ENCODE measurements around the gene TSPEAR. TPM values are rescaled to one million over a fixed set of nuclear protein-coding genes. Genes with fewer than 3 reads are reported as not detected.

TSPEAR gene
- total RNA-seq, 1 donor from 2014 or later: 0.15 TPM

DNA sequence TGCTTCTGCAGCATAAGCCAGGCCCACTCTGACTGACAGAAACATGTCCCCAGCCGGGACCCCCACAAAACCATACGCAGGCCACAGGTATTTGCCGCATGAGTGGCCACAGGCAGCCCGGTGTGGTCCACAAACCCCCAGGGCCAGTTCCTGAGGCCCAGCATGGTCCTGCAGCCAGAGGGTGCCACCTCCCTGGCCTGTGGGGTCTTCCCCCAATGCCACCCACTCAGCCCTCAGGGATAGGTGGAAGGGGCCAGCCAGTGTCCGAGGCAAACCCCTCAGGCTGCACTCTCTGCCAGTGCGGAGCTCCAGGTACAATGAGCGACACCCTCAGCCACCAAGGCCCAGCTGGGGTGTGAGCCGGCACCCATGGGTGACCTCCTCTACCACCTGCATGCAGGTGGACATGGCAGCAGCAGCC is 46.8 kb upstream of the TSPEAR start:
- Mint-ChIP-seq H3K27me3 (ENCODE audit: low read depth) (no peaks in the 10 kb centered on the region), H3K4me1 (ENCODE audit: low read depth) (peaks cover 8% of the 10 kb centered on the region), H3K4me3 (ENCODE audit: unreplicated experiment) (no peak overlapping the region), H3K27ac (ENCODE audit: unreplicated experiment) (no peak overlapping the region), H3K9me3 (ENCODE audit: low read depth) (peaks cover 6% of the 10 kb centered on the region), H3K36me3 (ENCODE audit: low read depth) (peaks cover 4% of the 10 kb centered on the region)
- TF ChIP-seq CTCF (IDR thresholded peaks at IDR 0.05): no peak
- DNase-seq (ENCODE audit: low spot score): peak; percentile 86

- peaks cover 8% of the 10 kb centered on the region for H3K4me1 Mint-ChIP-seq (ENCODE audit: low read depth)
- H3K9me3 Mint-ChIP-seq (ENCODE audit: low read depth): peaks cover 6% of the 10 kb centered on the region
- H3K4me3 Mint-ChIP-seq (ENCODE audit: unreplicated experiment): no peak overlapping the region
- H3K27me3 Mint-ChIP-seq (ENCODE audit: low read depth): no peaks in the 10 kb centered on the region
- H3K36me3 Mint-ChIP-seq (ENCODE audit: low read depth): peaks cover 6% of the 10 kb centered on the region
- no peak overlapping the region for H3K27ac Mint-ChIP-seq (ENCODE audit: unreplicated experiment)
- no peak for TF ChIP-seq CTCF (IDR thresholded peaks at IDR 0.05)
- DNase-seq (ENCODE audit: low spot score): peak; percentile 29
Measured at GRCh38 chr21:44757731-44758130, 46.4 kb upstream of the TSPEAR start.

GRCh38 chr21:44756423-44757185 is 45.2 kb upstream of the TSPEAR start:
- Mint-ChIP-seq H3K4me1 (ENCODE audit: low read depth) (peaks cover 8% of the 10 kb centered on the region), H3K4me3 (ENCODE audit: unreplicated experiment) (no peak overlapping the region), H3K27ac (ENCODE audit: unreplicated experiment) (no peak overlapping the region), H3K36me3 (ENCODE audit: low read depth) (peaks cover 6% of the 10 kb centered on the region), H3K9me3 (ENCODE audit: low read depth) (peaks cover 6% of the 10 kb centered on the region), H3K27me3 (ENCODE audit: low read depth) (peaks cover 2% of the 10 kb centered on the region)
- no peak for TF ChIP-seq CTCF (IDR thresholded peaks at IDR 0.05)
- DNase-seq (ENCODE audit: low spot score): peak; percentile 78

GRCh38 chr21:44755227-44755626 is 43.9 kb upstream of the TSPEAR start:
- Mint-ChIP-seq H3K4me1 (ENCODE audit: low read depth) (peaks cover 12% of the 10 kb centered on the region), H3K36me3 (ENCODE audit: low read depth) (peaks cover 6% of the 10 kb centered on the region), H3K4me3 (ENCODE audit: unreplicated experiment) (no peak overlapping the region), H3K27ac (ENCODE audit: unreplicated experiment) (no peak overlapping the region), H3K9me3 (ENCODE audit: low read depth) (peaks cover 6% of the 10 kb centered on the region), H3K27me3 (ENCODE audit: low read depth) (peaks cover 9% of the 10 kb centered on the region)
- TF ChIP-seq CTCF (IDR thresholded peaks at IDR 0.05): no peak
- no peak for DNase-seq (ENCODE audit: low spot score)

GRCh38 chr21:44753357-44753756 is 42.0 kb upstream of the TSPEAR start:
- peak; percentile 88 for DNase-seq (ENCODE audit: low spot score)
- no peak overlapping the region for H3K27ac Mint-ChIP-seq (ENCODE audit: unreplicated experiment)
- peaks cover 6% of the 10 kb centered on the region for H3K36me3 Mint-ChIP-seq (ENCODE audit: low read depth)
- peaks cover 6% of the 10 kb centered on the region for H3K9me3 Mint-ChIP-seq (ENCODE audit: low read depth)
- H3K4me3 Mint-ChIP-seq (ENCODE audit: unreplicated experiment): no peak overlapping the region
- no peak for TF ChIP-seq CTCF (IDR thresholded peaks at IDR 0.05)
- peaks cover 14% of the 10 kb centered on the region for H3K27me3 Mint-ChIP-seq (ENCODE audit: low read depth)
- H3K4me1 Mint-ChIP-seq (ENCODE audit: low read depth): peaks cover 15% of the 10 kb centered on the region

Data from chondrocyte (in vitro differentiated cells).